Testis (tissue), 2 donors: ENCODE measurements around the gene H2BK1.

Source experiments
- CTCF ChIP-seq, 3 experiments: fragments of 450-650 bp in 2 of 3; fragments of 200-600 bp in 1 of 3; sonication (generic) in 1 of 3; IDR thresholded peaks; one replicate each; pipeline ENCODE4 v1.5.1; 2016 to 2019; ENCODE audit warnings: antibody characterized with exemption in 3 of 3, mild to moderate bottlenecking in 2 of 3, moderate library complexity in 1 of 3
- POLR2A ChIP-seq: fragments of 450-650 bp; IDR thresholded peaks from one replicate; pipeline ENCODE4 v1.6.1; 2017; ENCODE audit warnings: antibody characterized with exemption, mild to moderate bottlenecking, moderate library complexity

DNA sequence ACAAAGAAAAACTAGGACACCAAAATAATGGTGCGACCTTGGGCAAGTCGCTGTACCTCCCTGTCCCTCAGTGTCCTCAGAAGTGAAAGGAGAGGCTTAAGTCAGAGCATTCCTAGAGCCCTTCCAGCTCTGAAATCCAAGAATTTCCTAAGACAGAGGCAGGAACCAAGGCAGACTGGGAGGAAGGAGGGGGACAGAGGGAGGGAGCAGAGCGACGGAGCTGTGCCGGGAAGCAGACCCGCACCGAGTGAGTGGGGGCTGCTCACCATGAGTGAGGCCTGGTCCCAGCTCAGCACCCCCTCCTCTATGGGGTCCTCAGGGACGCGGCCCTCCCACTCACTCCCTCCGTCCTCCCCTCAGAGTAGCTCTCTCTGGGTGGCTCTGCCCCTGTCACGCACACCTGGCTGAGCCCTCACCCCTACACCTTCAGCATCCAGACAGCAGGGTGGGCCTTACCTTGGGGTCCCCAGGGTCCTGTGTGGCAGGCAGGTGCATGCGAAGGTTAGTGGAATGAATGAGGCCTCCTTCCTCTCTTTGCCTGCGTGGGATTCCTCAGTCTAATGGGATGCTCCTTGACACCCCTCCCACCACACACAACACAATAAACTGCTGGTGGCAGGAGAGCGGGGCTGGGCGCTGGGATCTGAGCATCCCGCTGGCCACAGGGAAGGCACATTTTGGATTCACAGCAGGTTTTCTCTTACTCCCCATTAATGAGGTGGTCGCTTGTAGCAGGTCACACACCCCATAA, 42.8 kb upstream of the H2BK1 start:
- no peak for TF ChIP-seq POLR2A
- no peak for TF ChIP-seq CTCF (IDR thresholded peaks at IDR 0.05)
